SU-DHL-6 (cell line): ENCODE measurements around the gene YJU2.
"Not testable (repeated sequence)": the region's sequence is repeated elsewhere in the genome, so short reads cannot be mapped to it uniquely, and the experiment has no call there.

ENCODE experiments used
- H2AFZ ChIP-seq: fragments of 200-600 bp; sonication (generic); 2 replicates; pipeline ENCODE4 v1.6.1; 2014; ENCODE audit warnings: low read depth, mild to moderate bottlenecking, moderate library complexity, mixed read lengths, antibody characterized with exemption, low read length; ENCODE audit not compliant: severe bottlenecking
- H3F3A ChIP-seq: fragments of 200-600 bp; shearing (Covaris generic); 2 replicates; pipeline ENCODE4 v1.6.0; 2016; ENCODE audit warnings: antibody characterized with exemption, mild to moderate bottlenecking; ENCODE audit not compliant: insufficient read depth
- H3K27ac ChIP-seq: fragments of 200-600 bp; sonication (generic); 2 replicates; pipeline ENCODE4 v1.5.1; 2016; ENCODE audit warnings: low read depth, mild to moderate bottlenecking, low read length, moderate library complexity, mixed read lengths
- H3K27me3 ChIP-seq: fragments of 200-600 bp; sonication (generic), shearing (Covaris generic); 2 replicates; pipeline ENCODE4 v1.6.0; 2014; ENCODE audit warnings: mild to moderate bottlenecking, low read length
- H3K36me3 ChIP-seq: fragments of 200-600 bp; sonication (generic); 2 replicates; pipeline ENCODE4 v1.6.1; 2014; ENCODE audit warnings: mild to moderate bottlenecking, low read length, mixed read lengths
- H3K4me2 ChIP-seq: fragments of 300-600, 200-600 bp; shearing (Covaris generic), sonication (generic); 2 replicates; pipeline ENCODE4 v1.6.0; 2014; ENCODE audit warnings: low read length, low read depth, mild to moderate bottlenecking; ENCODE audit not compliant: poor library complexity, severe bottlenecking
- H3K4me3 ChIP-seq: fragments of 200-600 bp; sonication (generic); 2 replicates; pipeline ENCODE4 v1.5.1; 2014; ENCODE audit warnings: antibody characterized with exemption, low read length, mild to moderate bottlenecking, mixed read lengths; ENCODE audit not compliant: insufficient read depth, poor library complexity, severe bottlenecking
- H3K79me2 ChIP-seq: fragments of 200-600 bp; sonication (generic); 2 replicates; pipeline ENCODE4 v1.6.1; 2014; ENCODE audit warnings: mild to moderate bottlenecking, low read length, moderate library complexity; ENCODE audit not compliant: insufficient read depth
- H3K9ac ChIP-seq: fragments of 200-600 bp; sonication (generic); 2 replicates; pipeline ENCODE4 v1.7.0; 2014; ENCODE audit warnings: mild to moderate bottlenecking, low read length
- H3K9me2 ChIP-seq: fragments of 200-600 bp; sonication (generic); replicated peaks from 2 replicates; pipeline ENCODE4 v1.6.1; 2014; ENCODE audit warnings: low read length; ENCODE audit not compliant: insufficient read depth
- H3K9me3 ChIP-seq: fragments of 200-600 bp; sonication (generic); 2 replicates; pipeline ENCODE4 v1.6.1; 2014; ENCODE audit warnings: low read length, mixed read lengths; ENCODE audit not compliant: insufficient read depth
- H4K20me1 ChIP-seq: fragments of 200-600 bp; sonication (generic); 2 replicates; pipeline ENCODE4 v1.6.1; 2014; ENCODE audit warnings: low read depth, mild to moderate bottlenecking, antibody characterized with exemption, low read length, moderate library complexity, mixed read lengths
- CTCF ChIP-seq: fragments of 200-600 bp; sonication (generic); IDR thresholded peaks from one replicate; pipeline ENCODE4 v1.5.1; 2017; ENCODE audit warnings: antibody characterized with exemption, mild to moderate bottlenecking, low read length, moderate library complexity; ENCODE audit not compliant: insufficient read depth, poor library complexity, severe bottlenecking
- EZH2phosphoT487 ChIP-seq: fragments of 200-600 bp; sonication (generic), shearing (Covaris generic); conservative IDR thresholded peaks from 2 replicates; pipeline ENCODE4 v1.6.1; 2018; ENCODE audit warnings: mild to moderate bottlenecking, antibody characterized with exemption, low read length, moderate library complexity, mixed read lengths

YJU2 gene

GRCh38 chr19:4284974-4285373, 38.1 kb downstream of the YJU2 start:
- Histone ChIP-seq H3K27ac (no peak overlapping the region), H3K9me3 (no peaks in the 10 kb centered on the region), H3K4me3 (no peak overlapping the region), H3K9me2 (no peaks in the 10 kb centered on the region), H3K79me2 (no peaks in the 10 kb centered on the region), H3K9ac (no peak overlapping the region), H3K4me2 (no peak overlapping the region), H4K20me1 (no peaks in the 10 kb centered on the region), H2AFZ (no peak overlapping the region), H3F3A (no peaks in the 10 kb centered on the region), H3K27me3 (no peaks in the 10 kb centered on the region), H3K36me3 (no peaks in the 10 kb centered on the region)
- TF ChIP-seq EZH2phosphoT487 (no peak), CTCF (no peak)

- not testable (repeated sequence) for H2AFZ ChIP-seq, H3K9me2 ChIP-seq, H3K27ac ChIP-seq, H3K4me2 ChIP-seq, H3K9ac ChIP-seq, H3K9me3 ChIP-seq, H3K27me3 ChIP-seq, H3F3A ChIP-seq, H3K4me3 ChIP-seq, H3K36me3 ChIP-seq, H3K79me2 ChIP-seq, H4K20me1 ChIP-seq
Observed at GRCh38 chr19:4286141-4286540, 39.3 kb downstream of the YJU2 start.

- Histone ChIP-seq H3K79me2 (no peaks in the 10 kb centered on the region), H3K9me3 (no peaks in the 10 kb centered on the region), H3K27me3 (no peaks in the 10 kb centered on the region), H3F3A (no peaks in the 10 kb centered on the region), H3K9me2 (no peaks in the 10 kb centered on the region), H2AFZ (no peak overlapping the region), H3K9ac (no peak overlapping the region), H3K36me3 (no peaks in the 10 kb centered on the region), H3K4me3 (no peak overlapping the region), H4K20me1 (no peaks in the 10 kb centered on the region), H3K4me2 (no peak overlapping the region), H3K27ac (no peak overlapping the region)
- TF ChIP-seq EZH2phosphoT487 (no peak), CTCF (no peak)
Observed at GRCh38 chr19:4288091-4288777, 41.4 kb downstream of the YJU2 start.

- Histone ChIP-seq H3K9me3 (no peaks in the 10 kb centered on the region), H2AFZ (no peak overlapping the region), H3K79me2 (no peaks in the 10 kb centered on the region), H3K27ac (no peak overlapping the region), H3K9ac (no peak overlapping the region), H3F3A (no peaks in the 10 kb centered on the region), H3K36me3 (no peaks in the 10 kb centered on the region), H3K4me2 (no peak overlapping the region), H4K20me1 (no peaks in the 10 kb centered on the region), H3K9me2 (no peaks in the 10 kb centered on the region), H3K4me3 (no peak overlapping the region), H3K27me3 (no peaks in the 10 kb centered on the region)
- no peak for TF ChIP-seq CTCF
- no peak for TF ChIP-seq EZH2phosphoT487
Observed at GRCh38 chr19:4291184-4291732, 44.4 kb downstream of the YJU2 start.
